Lung (tissue), 12 donors: ENCODE measurements around the gene THTPA. TPM values are rescaled to one million over a fixed set of nuclear protein-coding genes. Genes with fewer than 3 reads are reported as not detected.

ENCODE experiments used
- ATAC-seq: fragments of 200-7000 bp; cut with Tn5 transposase; one replicate; pipeline ENCODE4 v1.9.1; 2020; ENCODE audit warnings: moderate number of reproducible peaks; ENCODE audit not compliant: insufficient read depth, low FRiP score
- DNase-seq, 3 donors: peaks; one replicate each; pipeline ENCODE4 v3.0.0-alpha.2; 2013 to 2017
- H3K27ac ChIP-seq, 2 donors: one replicate each; pipeline ENCODE4 v1.5.1; 2013; ENCODE audit warnings: mild to moderate bottlenecking in 2 of 2, moderate library complexity in 2 of 2, control low read depth in 1 of 2, inconsistent platforms in 1 of 2, low read depth in 1 of 2, low read length in 1 of 2
- H3K27me3 ChIP-seq, 3 donors: one replicate each; pipeline ENCODE4 v1.5.1; 2013; ENCODE audit warnings: low read length in 2 of 3; ENCODE audit not compliant: control insufficient read depth in 3 of 3, insufficient read depth in 3 of 3
- H3K36me3 ChIP-seq, 4 donors: one replicate each; pipeline ENCODE4 v1.5.1; 2013; ENCODE audit warnings: low read length in 4 of 4, mild to moderate bottlenecking in 1 of 4, moderate library complexity in 1 of 4; ENCODE audit not compliant: control insufficient read depth in 4 of 4, insufficient read depth in 4 of 4
- H3K4me1 ChIP-seq, 5 donors: one replicate each; pipeline ENCODE4 v1.5.1; 2013; ENCODE audit warnings: low read length in 5 of 5, mild to moderate bottlenecking in 2 of 5, moderate library complexity in 1 of 5; ENCODE audit not compliant: control insufficient read depth in 5 of 5, insufficient read depth in 5 of 5
- H3K4me3 ChIP-seq: one replicate; pipeline ENCODE4 v1.5.1; 2013; ENCODE audit warnings: mild to moderate bottlenecking, control low read depth, moderate library complexity
- H3K9ac ChIP-seq, 2 donors: one replicate each; pipeline ENCODE4 v1.5.1; 2013; ENCODE audit warnings: low read length in 2 of 2, control low read depth in 1 of 2; ENCODE audit not compliant: insufficient read depth in 1 of 2
- H3K9me3 ChIP-seq, 4 donors: one replicate each; pipeline ENCODE4 v1.5.1; 2013; ENCODE audit warnings: low read length in 3 of 4, mild to moderate bottlenecking in 1 of 4, moderate library complexity in 1 of 4; ENCODE audit not compliant: control insufficient read depth in 4 of 4, insufficient read depth in 3 of 4
- WGBS, 2 donors: extraction: QIAGEN DNeasy Blood & Tissue Kit; methylation state at CpG; one replicate each; pipeline ENCODE4 v1.1.7; 2013; 5-methylcytosine and 5-hydroxymethylcytosine counted together
- polyA plus RNA-seq, 2 donors: library from polyadenylated mRNA; stranded (reverse); fragments of 200-250 nt; gene quantifications; one replicate each; pipeline ENCODE4 v1.2.1, GENCODE V29; 2013
- total RNA-seq, 2 donors: library from RNA; depleted of rRNA in 1 of 2; stranded (reverse); fragments of >200 nt in 1 of 2; gene quantifications; one replicate each; pipeline ENCODE4 v1.2.1, GENCODE V29; 2014 to 2021
- TF ChIP-seq, protein P1 (sequence below): IDR thresholded peaks from 2 replicates; pipeline ENCODE4 v1.5.1; 2012; ENCODE audit warnings: mild to moderate bottlenecking; ENCODE audit errors: control extremely low read depth, extremely low read depth
- donor health status: control.
- donor health status: control.
- donor health status: Bipolar disorder and iron deficiency.
- donor health status: healthy.
- donor health status: DM: yes; HTN: yes; CAD: no.

Gene THTPA
- total and polyA plus RNA-seq, 4 donors: 7.7 to 22.1 (median 14.1) TPM

GRCh38 chr14:23569443-23570151, 13.5 kb downstream of the THTPA start:
- 69 to 79% methylated on average over 7 of the region's 7 CpGs for WGBS, 2 donors
- ATAC-seq (no peak), DNase-seq (peak in 2 of 3 donors; percentile 12 to 39)
- no peak overlapping the region for H3K4me3 ChIP-seq
- peak overlapping the region in 1 of 2 donors; percentile 13 for H3K27ac ChIP-seq
- TF ChIP-seq, protein P1, sequence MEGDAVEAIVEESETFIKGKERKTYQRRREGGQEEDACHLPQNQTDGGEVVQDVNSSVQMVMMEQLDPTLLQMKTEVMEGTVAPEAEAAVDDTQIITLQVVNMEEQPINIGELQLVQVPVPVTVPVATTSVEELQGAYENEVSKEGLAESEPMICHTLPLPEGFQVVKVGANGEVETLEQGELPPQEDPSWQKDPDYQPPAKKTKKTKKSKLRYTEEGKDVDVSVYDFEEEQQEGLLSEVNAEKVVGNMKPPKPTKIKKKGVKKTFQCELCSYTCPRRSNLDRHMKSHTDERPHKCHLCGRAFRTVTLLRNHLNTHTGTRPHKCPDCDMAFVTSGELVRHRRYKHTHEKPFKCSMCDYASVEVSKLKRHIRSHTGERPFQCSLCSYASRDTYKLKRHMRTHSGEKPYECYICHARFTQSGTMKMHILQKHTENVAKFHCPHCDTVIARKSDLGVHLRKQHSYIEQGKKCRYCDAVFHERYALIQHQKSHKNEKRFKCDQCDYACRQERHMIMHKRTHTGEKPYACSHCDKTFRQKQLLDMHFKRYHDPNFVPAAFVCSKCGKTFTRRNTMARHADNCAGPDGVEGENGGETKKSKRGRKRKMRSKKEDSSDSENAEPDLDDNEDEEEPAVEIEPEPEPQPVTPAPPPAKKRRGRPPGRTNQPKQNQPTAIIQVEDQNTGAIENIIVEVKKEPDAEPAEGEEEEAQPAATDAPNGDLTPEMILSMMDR: no peak
- peaks cover 0 to 21% (median 5%) of the 10 kb centered on the region in 5 donors for H3K4me1 ChIP-seq
- H3K9ac ChIP-seq: no peak overlapping the region
- peaks cover 0 to 4% (median 0%) of the 10 kb centered on the region in 4 donors for H3K36me3 ChIP-seq
- H3K9me3 ChIP-seq: no peaks in the 10 kb centered on the region
- H3K27me3 ChIP-seq: peaks cover 0 to 21% (median 16%) of the 10 kb centered on the region in 3 donors

GRCh38 chr14:23570806-23571483, 14.9 kb downstream of the THTPA start:
- 82% methylated on average over 23 of the region's 23 CpGs for WGBS, 2 donors
- H3K27ac ChIP-seq: no peak overlapping the region
- H3K4me1 ChIP-seq: peaks cover 0 to 21% (median 5%) of the 10 kb centered on the region in 5 donors
- H3K36me3 ChIP-seq: no peaks in the 10 kb centered on the region
- H3K4me3 ChIP-seq: no peak overlapping the region
- TF ChIP-seq, protein P1: no peak
- no peak overlapping the region for H3K9ac ChIP-seq
- DNase-seq (no peak), ATAC-seq (no peak)
- peaks cover 0 to 31% (median 26%) of the 10 kb centered on the region in 3 donors for H3K27me3 ChIP-seq
- H3K9me3 ChIP-seq: no peaks in the 10 kb centered on the region

DNA sequence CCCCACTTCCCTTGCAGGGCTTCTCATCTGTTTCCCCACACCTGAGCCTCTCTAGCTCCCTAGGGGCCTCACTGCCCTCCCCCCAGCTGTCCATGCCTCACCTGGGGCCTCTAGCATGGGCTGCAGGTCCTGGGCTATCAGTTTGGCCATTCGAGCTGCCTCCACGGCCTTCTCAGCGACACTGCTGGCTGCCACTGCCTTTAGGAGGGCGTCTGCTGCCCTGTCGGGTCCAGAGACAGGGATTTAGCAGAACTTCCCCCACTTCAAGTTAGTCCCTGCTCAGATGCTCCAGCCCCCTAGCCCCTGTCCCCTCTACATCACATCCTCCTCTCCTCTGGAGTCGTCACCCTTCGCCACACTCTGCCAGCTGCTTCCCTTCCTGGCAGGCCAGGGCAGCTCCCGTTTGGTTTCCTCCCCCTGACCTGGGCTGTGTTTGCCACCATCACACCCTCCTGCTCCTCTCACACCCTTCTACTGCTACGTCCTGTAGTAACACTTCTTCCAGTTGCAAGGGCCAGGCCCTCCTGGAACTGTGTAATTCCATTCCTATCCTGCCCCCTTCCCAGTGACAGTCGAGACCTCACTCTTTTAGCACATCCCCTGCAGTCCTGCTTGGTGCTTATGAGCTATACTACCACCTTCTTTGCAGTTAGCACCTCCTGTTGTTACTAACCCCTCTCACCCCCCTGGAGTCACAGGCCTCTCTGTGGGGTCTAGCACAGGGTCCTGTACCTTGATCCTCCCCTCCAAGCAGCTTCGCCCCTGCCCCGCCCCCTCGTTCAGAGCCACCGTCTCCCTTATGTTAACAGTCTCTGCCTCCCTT, 15.8 kb downstream of the THTPA start:
- ATAC-seq: no peak
- DNase-seq: no peak
- no peaks in the 10 kb centered on the region for H3K36me3 ChIP-seq
- 44 to 56% methylated on average over 14 of the region's 14 CpGs for WGBS, 2 donors
- no peak overlapping the region for H3K4me3 ChIP-seq
- H3K4me1 ChIP-seq: peaks cover 0 to 15% (median 7%) of the 10 kb centered on the region in 5 donors
- peaks cover 0 to 39% (median 32%) of the 10 kb centered on the region in 3 donors for H3K27me3 ChIP-seq
- H3K9ac ChIP-seq: no peak overlapping the region
- TF ChIP-seq, protein P1: no peak
- no peaks in the 10 kb centered on the region for H3K9me3 ChIP-seq
- H3K27ac ChIP-seq: peak overlapping the region in 1 of 2 donors; percentile 71
